Measurements from ENCODE around the gene SND1.

GRCh38 chr7:127955051-127955531 is 303.1 kb downstream of the SND1 start:
- no peak for TF ChIP-seq POLR2A (IDR thresholded peaks at IDR 0.05; ENCODE audit: low read depth, low read length)
- no peak for TF ChIP-seq GABPA (IDR thresholded peaks at IDR 0.05; ENCODE audit: low read depth)
- TF ChIP-seq CTCF (IDR thresholded peaks at IDR 0.05 in 2 of 3, conservative IDR thresholded peaks at IDR 0.05 in 1 of 3; ENCODE audit: control insufficient read depth in 2 of 3, extremely low read depth in 1 of 3, insufficient read depth in 1 of 3, low read depth in 3 of 3, low read length in 3 of 3) = no peak
- TF ChIP-seq STAT3 (IDR thresholded peaks at IDR 0.05; ENCODE audit: low read depth, low read length) = no peak
- TF ChIP-seq ZNF274 (IDR thresholded peaks at IDR 0.05; ENCODE audit: insufficient read depth, insufficient read length) = no peak
- TF ChIP-seq ZZZ3 (IDR thresholded peaks at IDR 0.05; ENCODE audit: control insufficient read depth, insufficient read length, low read depth) = no peak
- TF ChIP-seq, protein P1, sequence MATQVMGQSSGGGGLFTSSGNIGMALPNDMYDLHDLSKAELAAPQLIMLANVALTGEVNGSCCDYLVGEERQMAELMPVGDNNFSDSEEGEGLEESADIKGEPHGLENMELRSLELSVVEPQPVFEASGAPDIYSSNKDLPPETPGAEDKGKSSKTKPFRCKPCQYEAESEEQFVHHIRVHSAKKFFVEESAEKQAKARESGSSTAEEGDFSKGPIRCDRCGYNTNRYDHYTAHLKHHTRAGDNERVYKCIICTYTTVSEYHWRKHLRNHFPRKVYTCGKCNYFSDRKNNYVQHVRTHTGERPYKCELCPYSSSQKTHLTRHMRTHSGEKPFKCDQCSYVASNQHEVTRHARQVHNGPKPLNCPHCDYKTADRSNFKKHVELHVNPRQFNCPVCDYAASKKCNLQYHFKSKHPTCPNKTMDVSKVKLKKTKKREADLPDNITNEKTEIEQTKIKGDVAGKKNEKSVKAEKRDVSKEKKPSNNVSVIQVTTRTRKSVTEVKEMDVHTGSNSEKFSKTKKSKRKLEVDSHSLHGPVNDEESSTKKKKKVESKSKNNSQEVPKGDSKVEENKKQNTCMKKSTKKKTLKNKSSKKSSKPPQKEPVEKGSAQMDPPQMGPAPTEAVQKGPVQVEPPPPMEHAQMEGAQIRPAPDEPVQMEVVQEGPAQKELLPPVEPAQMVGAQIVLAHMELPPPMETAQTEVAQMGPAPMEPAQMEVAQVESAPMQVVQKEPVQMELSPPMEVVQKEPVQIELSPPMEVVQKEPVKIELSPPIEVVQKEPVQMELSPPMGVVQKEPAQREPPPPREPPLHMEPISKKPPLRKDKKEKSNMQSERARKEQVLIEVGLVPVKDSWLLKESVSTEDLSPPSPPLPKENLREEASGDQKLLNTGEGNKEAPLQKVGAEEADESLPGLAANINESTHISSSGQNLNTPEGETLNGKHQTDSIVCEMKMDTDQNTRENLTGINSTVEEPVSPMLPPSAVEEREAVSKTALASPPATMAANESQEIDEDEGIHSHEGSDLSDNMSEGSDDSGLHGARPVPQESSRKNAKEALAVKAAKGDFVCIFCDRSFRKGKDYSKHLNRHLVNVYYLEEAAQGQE (IDR thresholded peaks at IDR 0.05; ENCODE audit: low read depth, low read length) = no peak
- TF ChIP-seq CUX1 (IDR thresholded peaks at IDR 0.05; ENCODE audit: insufficient replicate concordance, low read depth, low read length) = no peak

Data from GM12878 (cell line).